GM23338 (cell line): ENCODE data around the gene CACHD1. TPM values are rescaled to one million over a fixed set of nuclear protein-coding genes. Genes with fewer than 3 reads are reported as not detected.

Experiments used
- ATAC-seq: fragments of 200-7000 bp; cut with Tn5 transposase; 3 replicates; pipeline ENCODE4 v1.9.1; 2020
- DNase-seq: peaks from one replicate; pipeline ENCODE4 v3.0.0-alpha.2; 2015; ENCODE audit warnings: low spot score
- H2AFZ ChIP-seq: fragments of 200-600 bp; sonication (generic); 2 replicates; pipeline ENCODE4 v1.8.0; 2016; ENCODE audit warnings: antibody characterized with exemption, mild to moderate bottlenecking, moderate library complexity
- H3F3A ChIP-seq: fragments of 200-600 bp; sonication (generic); replicated peaks from 2 replicates; pipeline ENCODE4 v1.8.0; 2017; ENCODE audit warnings: antibody characterized with exemption, mixed run types, low read depth
- H3K27ac ChIP-seq: fragments of 200-600 bp; sonication (generic); 2 replicates; pipeline ENCODE4 v1.6.1; 2016; ENCODE audit warnings: low read depth
- H3K27me3 ChIP-seq: fragments of 200-600 bp; sonication (generic); 2 replicates; pipeline ENCODE4 v1.8.0; 2016; ENCODE audit warnings: mild to moderate bottlenecking, mixed run types, moderate library complexity; ENCODE audit not compliant: insufficient read depth
- H3K36me3 ChIP-seq: fragments of 200-600 bp; sonication (generic); 2 replicates; pipeline ENCODE4 v1.8.0; 2016; ENCODE audit warnings: mild to moderate bottlenecking; ENCODE audit not compliant: insufficient read depth
- H3K4me1 ChIP-seq: fragments of 200-600 bp; sonication (generic); 2 replicates; pipeline ENCODE4 v1.8.0; 2016; ENCODE audit warnings: mild to moderate bottlenecking, moderate library complexity; ENCODE audit not compliant: insufficient read depth
- H3K4me2 ChIP-seq: fragments of 200-600 bp; sonication (generic); 2 replicates; pipeline ENCODE4 v1.7.1; 2017; ENCODE audit warnings: mixed run types
- H3K4me3 ChIP-seq: fragments of 200-600 bp; sonication (generic); 2 replicates; pipeline ENCODE4 v1.6.1; 2016; ENCODE audit warnings: mixed run types
- H3K79me2 ChIP-seq: fragments of 200-600 bp; sonication (generic); replicated peaks from 2 replicates; pipeline ENCODE4 v1.8.0; 2017; ENCODE audit warnings: mild to moderate bottlenecking; ENCODE audit not compliant: insufficient read depth
- H3K9me2 ChIP-seq: fragments of 200-600 bp; sonication (generic); 2 replicates; pipeline ENCODE4 v1.8.0; 2017; ENCODE audit not compliant: insufficient read depth
- H4K20me1 ChIP-seq: fragments of 200-600 bp; sonication (generic); replicated peaks from 2 replicates; pipeline ENCODE4 v1.8.0; 2017; ENCODE audit warnings: mild to moderate bottlenecking; ENCODE audit not compliant: insufficient read depth
- H3K27ac Mint-ChIP-seq: 2 replicates; pipeline ENCODE4 v1.8.0; 2020; ENCODE audit warnings: inconsistent platforms, mild to moderate bottlenecking, moderate library complexity, mixed read lengths
- H3K27me3 Mint-ChIP-seq: 3 replicates; pipeline ENCODE4 v1.8.0; 2022; ENCODE audit warnings: low read depth, mild to moderate bottlenecking, moderate library complexity, mixed read lengths, inconsistent platforms; ENCODE audit not compliant: insufficient read depth, poor library complexity
- H3K36me3 Mint-ChIP-seq: 3 replicates; pipeline ENCODE4 v1.8.0; 2021; ENCODE audit warnings: low read depth, mild to moderate bottlenecking, inconsistent platforms, moderate library complexity, mixed read lengths
- H3K4me1 Mint-ChIP-seq: 3 replicates; pipeline ENCODE4 v1.8.0; 2020; ENCODE audit warnings: mild to moderate bottlenecking, inconsistent platforms, mixed read lengths
- H3K4me3 Mint-ChIP-seq: 3 replicates; pipeline ENCODE4 v1.8.0; 2021; ENCODE audit warnings: moderate library complexity, mild to moderate bottlenecking, inconsistent platforms, mixed read lengths
- H3K9me3 Mint-ChIP-seq: 3 replicates; pipeline ENCODE4 v1.8.0; 2020; ENCODE audit warnings: moderate library complexity, mild to moderate bottlenecking, inconsistent platforms, mixed read lengths
- CREB1 ChIP-seq: fragments of 250-450 bp; sonication (Bioruptor Pico); IDR thresholded peaks from 2 replicates; pipeline ENCODE4 v1.5.0; 2020; ENCODE audit warnings: low read depth, mild to moderate bottlenecking, moderate library complexity
- ETS1 ChIP-seq: IDR thresholded peaks from 2 replicates; pipeline ENCODE4 v1.6.1; 2016; ENCODE audit warnings: antibody characterized with exemption
- EZH2 ChIP-seq: fragments of 200-600 bp; sonication (generic); IDR thresholded peaks from one replicate; pipeline ENCODE4 v1.8.0; 2017; ENCODE audit warnings: antibody characterized with exemption, mild to moderate bottlenecking, low read depth; ENCODE audit not compliant: unreplicated experiment
- EZH2phosphoT487 ChIP-seq: fragments of 200-600 bp; sonication (generic); IDR thresholded peaks from one replicate; pipeline ENCODE4 v1.8.1; 2018; ENCODE audit warnings: antibody characterized with exemption; ENCODE audit not compliant: unreplicated experiment
- JUNB ChIP-seq: IDR thresholded peaks from one replicate; pipeline ENCODE4 v1.6.1; 2016; ENCODE audit warnings: antibody characterized with exemption; ENCODE audit not compliant: unreplicated experiment
- NANOG ChIP-seq: IDR thresholded peaks from 2 replicates; pipeline ENCODE4 v1.6.1; 2016; ENCODE audit warnings: antibody characterized with exemption, borderline replicate concordance
- POLR2AphosphoS5 ChIP-seq: IDR thresholded peaks from 2 replicates; pipeline ENCODE4 v1.6.1; 2016; ENCODE audit warnings: antibody characterized with exemption, low read depth
- ZNF114 ChIP-seq: fragments of 250-450 bp; sonication (Bioruptor Pico); IDR thresholded peaks from 2 replicates; pipeline ENCODE4 v1.5.0; 2020; ENCODE audit warnings: mild to moderate bottlenecking, moderate library complexity
- polyA plus RNA-seq: library from polyadenylated mRNA; unstranded; fragments of >200 nt; fragmentation: Nextera tagmentation; extraction: Ambion mirVana; gene quantifications from 2 replicates; pipeline ENCODE4 v1.2.1, GENCODE V29; 2016
- total RNA-seq: library from RNA; depleted of rRNA; stranded (reverse); fragments of >200 nt; shearing (Covaris generic); gene quantifications from 2 replicates; pipeline ENCODE4 v1.2.3, GENCODE V29; 2014
- TF ChIP-seq, protein P1 (sequence below): IDR thresholded peaks from one replicate; pipeline ENCODE4 v1.6.1; 2018; ENCODE audit warnings: antibody characterized with exemption; ENCODE audit not compliant: unreplicated experiment
- TF ChIP-seq, protein P2 (sequence below): fragments of 250-450 bp; sonication (Bioruptor Pico); IDR thresholded peaks from 2 replicates; pipeline ENCODE4 v1.5.0; 2020; ENCODE audit warnings: mild to moderate bottlenecking, moderate library complexity
- TF ChIP-seq, protein P3 (sequence below), 2 experiments: fragments of 200-600 bp in 1 of 2; sonication (generic) in 1 of 2; conservative IDR thresholded peaks; 2 replicates each; pipeline versions ENCODE4 v1.5.1 to v1.6.1; 2016 to 2017; ENCODE audit warnings: antibody characterized with exemption in 2 of 2, low read depth in 2 of 2, mild to moderate bottlenecking in 2 of 2, moderate library complexity in 1 of 2

Gene CACHD1
- total and polyA plus RNA-seq, 2 experiments from 2014 or later = 12.6 to 43.7 TPM

DNA sequence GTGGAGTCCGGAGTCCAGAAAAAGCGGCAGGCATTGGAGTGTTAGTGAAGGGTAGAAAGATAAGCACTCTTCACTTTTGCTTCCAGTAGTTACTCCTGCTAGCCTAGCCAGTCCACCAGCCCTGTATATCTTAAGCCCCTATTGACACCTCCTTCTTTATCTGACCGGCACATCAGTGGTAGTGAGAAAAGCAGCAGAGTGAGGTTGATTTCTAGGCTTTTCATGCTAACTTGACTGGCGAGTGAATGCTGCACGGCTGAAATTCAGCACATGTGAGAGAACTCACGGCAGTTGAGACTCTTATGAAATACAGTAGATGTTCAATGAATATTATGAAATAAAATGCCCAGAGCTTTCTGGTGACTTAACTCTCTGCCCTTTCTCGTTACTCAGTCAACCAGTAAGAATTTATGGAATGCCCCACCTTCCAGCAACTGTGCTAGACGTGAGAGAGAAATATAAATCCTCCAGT, 128.2 kb downstream of the CACHD1 start (continued):
- TF ChIP-seq EZH2 = no peak
- TF ChIP-seq EZH2phosphoT487 = no peak
- TF ChIP-seq JUNB = no peak
- no peak for TF ChIP-seq POLR2AphosphoS5

GRCh38 chr1:64599242-64599641, 129.3 kb downstream of the CACHD1 start:
- H3K9me3 Mint-ChIP-seq = no peaks in the 10 kb centered on the region
- peaks cover 73% of the 10 kb centered on the region for H3K79me2 ChIP-seq
- H3K4me2 ChIP-seq = no peak overlapping the region
- peaks cover 43% of the 10 kb centered on the region for H3K4me1 Mint-ChIP-seq
- no peak for TF ChIP-seq ETS1
- TF ChIP-seq JUNB = no peak
- TF ChIP-seq CREB1 (CRISPR knock-in tag) = no peak
- no peak for TF ChIP-seq NANOG
- no peak for TF ChIP-seq ZNF114 (CRISPR knock-in tag)
- TF ChIP-seq EZH2phosphoT487 = no peak
- TF ChIP-seq, protein P1, sequence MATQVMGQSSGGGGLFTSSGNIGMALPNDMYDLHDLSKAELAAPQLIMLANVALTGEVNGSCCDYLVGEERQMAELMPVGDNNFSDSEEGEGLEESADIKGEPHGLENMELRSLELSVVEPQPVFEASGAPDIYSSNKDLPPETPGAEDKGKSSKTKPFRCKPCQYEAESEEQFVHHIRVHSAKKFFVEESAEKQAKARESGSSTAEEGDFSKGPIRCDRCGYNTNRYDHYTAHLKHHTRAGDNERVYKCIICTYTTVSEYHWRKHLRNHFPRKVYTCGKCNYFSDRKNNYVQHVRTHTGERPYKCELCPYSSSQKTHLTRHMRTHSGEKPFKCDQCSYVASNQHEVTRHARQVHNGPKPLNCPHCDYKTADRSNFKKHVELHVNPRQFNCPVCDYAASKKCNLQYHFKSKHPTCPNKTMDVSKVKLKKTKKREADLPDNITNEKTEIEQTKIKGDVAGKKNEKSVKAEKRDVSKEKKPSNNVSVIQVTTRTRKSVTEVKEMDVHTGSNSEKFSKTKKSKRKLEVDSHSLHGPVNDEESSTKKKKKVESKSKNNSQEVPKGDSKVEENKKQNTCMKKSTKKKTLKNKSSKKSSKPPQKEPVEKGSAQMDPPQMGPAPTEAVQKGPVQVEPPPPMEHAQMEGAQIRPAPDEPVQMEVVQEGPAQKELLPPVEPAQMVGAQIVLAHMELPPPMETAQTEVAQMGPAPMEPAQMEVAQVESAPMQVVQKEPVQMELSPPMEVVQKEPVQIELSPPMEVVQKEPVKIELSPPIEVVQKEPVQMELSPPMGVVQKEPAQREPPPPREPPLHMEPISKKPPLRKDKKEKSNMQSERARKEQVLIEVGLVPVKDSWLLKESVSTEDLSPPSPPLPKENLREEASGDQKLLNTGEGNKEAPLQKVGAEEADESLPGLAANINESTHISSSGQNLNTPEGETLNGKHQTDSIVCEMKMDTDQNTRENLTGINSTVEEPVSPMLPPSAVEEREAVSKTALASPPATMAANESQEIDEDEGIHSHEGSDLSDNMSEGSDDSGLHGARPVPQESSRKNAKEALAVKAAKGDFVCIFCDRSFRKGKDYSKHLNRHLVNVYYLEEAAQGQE = no peak
- TF ChIP-seq, protein P2, sequence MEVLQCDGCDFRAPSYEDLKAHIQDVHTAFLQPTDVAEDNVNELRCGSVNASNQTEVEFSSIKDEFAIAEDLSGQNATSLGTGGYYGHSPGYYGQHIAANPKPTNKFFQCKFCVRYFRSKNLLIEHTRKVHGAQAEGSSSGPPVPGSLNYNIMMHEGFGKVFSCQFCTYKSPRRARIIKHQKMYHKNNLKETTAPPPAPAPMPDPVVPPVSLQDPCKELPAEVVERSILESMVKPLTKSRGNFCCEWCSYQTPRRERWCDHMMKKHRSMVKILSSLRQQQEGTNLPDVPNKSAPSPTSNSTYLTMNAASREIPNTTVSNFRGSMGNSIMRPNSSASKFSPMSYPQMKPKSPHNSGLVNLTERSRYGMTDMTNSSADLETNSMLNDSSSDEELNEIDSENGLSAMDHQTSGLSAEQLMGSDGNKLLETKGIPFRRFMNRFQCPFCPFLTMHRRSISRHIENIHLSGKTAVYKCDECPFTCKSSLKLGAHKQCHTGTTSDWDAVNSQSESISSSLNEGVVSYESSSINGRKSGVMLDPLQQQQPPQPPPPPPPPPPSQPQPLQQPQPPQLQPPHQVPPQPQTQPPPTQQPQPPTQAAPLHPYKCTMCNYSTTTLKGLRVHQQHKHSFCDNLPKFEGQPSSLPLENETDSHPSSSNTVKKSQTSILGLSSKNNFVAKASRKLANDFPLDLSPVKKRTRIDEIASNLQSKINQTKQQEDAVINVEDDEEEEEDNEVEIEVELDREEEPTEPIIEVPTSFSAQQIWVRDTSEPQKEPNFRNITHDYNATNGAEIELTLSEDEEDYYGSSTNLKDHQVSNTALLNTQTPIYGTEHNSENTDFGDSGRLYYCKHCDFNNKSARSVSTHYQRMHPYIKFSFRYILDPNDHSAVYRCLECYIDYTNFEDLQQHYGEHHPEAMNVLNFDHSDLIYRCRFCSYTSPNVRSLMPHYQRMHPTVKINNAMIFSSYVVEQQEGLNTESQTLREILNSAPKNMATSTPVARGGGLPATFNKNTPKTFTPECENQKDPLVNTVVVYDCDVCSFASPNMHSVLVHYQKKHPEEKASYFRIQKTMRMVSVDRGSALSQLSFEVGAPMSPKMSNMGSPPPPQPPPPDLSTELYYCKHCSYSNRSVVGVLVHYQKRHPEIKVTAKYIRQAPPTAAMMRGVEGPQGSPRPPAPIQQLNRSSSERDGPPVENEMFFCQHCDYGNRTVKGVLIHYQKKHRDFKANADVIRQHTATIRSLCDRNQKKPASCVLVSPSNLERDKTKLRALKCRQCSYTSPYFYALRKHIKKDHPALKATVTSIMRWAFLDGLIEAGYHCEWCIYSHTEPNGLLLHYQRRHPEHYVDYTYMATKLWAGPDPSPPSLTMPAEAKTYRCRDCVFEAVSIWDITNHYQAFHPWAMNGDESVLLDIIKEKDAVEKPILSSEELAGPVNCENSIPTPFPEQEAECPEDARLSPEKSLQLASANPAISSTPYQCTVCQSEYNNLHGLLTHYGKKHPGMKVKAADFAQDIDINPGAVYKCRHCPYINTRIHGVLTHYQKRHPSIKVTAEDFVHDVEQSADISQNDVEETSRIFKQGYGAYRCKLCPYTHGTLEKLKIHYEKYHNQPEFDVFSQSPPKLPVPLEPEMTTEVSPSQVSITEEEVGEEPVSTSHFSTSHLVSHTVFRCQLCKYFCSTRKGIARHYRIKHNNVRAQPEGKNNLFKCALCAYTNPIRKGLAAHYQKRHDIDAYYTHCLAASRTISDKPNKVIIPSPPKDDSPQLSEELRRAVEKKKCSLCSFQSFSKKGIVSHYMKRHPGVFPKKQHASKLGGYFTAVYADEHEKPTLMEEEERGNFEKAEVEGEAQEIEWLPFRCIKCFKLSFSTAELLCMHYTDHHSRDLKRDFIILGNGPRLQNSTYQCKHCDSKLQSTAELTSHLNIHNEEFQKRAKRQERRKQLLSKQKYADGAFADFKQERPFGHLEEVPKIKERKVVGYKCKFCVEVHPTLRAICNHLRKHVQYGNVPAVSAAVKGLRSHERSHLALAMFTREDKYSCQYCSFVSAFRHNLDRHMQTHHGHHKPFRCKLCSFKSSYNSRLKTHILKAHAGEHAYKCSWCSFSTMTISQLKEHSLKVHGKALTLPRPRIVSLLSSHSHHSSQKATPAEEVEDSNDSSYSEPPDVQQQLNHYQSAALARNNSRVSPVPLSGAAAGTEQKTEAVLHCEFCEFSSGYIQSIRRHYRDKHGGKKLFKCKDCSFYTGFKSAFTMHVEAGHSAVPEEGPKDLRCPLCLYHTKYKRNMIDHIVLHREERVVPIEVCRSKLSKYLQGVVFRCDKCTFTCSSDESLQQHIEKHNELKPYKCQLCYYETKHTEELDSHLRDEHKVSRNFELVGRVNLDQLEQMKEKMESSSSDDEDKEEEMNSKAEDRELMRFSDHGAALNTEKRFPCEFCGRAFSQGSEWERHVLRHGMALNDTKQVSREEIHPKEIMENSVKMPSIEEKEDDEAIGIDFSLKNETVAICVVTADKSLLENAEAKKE = no peak
- TF ChIP-seq, protein P3, sequence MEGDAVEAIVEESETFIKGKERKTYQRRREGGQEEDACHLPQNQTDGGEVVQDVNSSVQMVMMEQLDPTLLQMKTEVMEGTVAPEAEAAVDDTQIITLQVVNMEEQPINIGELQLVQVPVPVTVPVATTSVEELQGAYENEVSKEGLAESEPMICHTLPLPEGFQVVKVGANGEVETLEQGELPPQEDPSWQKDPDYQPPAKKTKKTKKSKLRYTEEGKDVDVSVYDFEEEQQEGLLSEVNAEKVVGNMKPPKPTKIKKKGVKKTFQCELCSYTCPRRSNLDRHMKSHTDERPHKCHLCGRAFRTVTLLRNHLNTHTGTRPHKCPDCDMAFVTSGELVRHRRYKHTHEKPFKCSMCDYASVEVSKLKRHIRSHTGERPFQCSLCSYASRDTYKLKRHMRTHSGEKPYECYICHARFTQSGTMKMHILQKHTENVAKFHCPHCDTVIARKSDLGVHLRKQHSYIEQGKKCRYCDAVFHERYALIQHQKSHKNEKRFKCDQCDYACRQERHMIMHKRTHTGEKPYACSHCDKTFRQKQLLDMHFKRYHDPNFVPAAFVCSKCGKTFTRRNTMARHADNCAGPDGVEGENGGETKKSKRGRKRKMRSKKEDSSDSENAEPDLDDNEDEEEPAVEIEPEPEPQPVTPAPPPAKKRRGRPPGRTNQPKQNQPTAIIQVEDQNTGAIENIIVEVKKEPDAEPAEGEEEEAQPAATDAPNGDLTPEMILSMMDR (conservative IDR thresholded peaks at IDR 0.05; ENCODE audit: low read depth in 2 of 2) = no peak
- peaks cover 6% of the 10 kb centered on the region for H3K27me3 Mint-ChIP-seq
- H3K36me3 ChIP-seq = peaks cover 12% of the 10 kb centered on the region; the same call in 1 of the 2 replicates
- no peaks in the 10 kb centered on the region for H3K9me2 ChIP-seq
- ATAC-seq = no peak
- H3K4me1 ChIP-seq = peaks cover 34% of the 10 kb centered on the region
- H3K27ac ChIP-seq = no peak overlapping the region
- H4K20me1 ChIP-seq = peaks cover 5% of the 10 kb centered on the region
- H3K27ac Mint-ChIP-seq = no peak overlapping the region
- no peaks in the 10 kb centered on the region for H3F3A ChIP-seq
- H3K36me3 Mint-ChIP-seq = peaks cover 26% of the 10 kb centered on the region
- H3K4me3 ChIP-seq = no peak overlapping the region
- H3K4me3 Mint-ChIP-seq = no peak overlapping the region
- no peak for DNase-seq
- no peak overlapping the region for H2AFZ ChIP-seq
- H3K27me3 ChIP-seq = no peaks in the 10 kb centered on the region
